ENCODE results near the gene CREB3. TPM values are rescaled to one million over a fixed set of nuclear protein-coding genes. Genes with fewer than 3 reads are reported as not detected.
A peak's percentile ranks its signal among the peaks of the same experiment; 100 is the strongest.

CREB3 gene
- total RNA-seq, 1 donor from 2014 or later: 29.2 TPM

DNA sequence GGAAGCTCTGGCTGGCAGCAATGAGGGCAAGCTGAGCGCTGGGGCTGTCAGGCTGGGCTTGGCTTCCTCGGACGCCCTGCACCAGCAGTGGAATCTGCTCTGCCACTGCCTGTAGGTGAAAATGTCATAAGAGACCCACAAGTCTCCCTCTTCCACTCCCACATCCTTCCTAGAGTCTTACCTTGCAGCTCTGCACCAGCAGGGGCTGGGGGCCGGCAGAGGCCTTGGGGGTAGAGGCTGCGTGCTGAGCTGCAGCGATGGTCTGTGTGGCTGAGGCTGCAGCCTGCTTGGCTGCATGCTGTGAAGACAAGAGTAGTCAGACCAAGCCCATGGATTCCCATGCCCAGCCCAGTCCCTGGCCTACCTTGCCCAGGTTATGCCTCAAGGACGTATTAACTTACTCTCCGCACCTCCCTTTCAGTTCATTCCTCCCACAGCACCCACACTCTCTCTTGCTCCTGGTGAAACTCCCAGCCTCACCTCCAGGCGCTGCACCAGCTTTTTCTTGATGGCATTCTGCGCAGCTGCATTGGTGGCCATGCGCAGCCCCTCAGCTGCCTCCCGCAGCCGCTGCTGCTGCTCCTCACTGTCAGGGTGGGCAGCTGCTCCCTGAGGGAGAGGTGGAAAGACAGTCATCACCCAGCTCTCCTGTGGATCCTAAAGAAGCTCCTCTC lies 17.8 kb upstream of the CREB3 start:
- Mint-ChIP-seq H3K9me3 (ENCODE audit: unreplicated experiment) (no peaks in the 10 kb centered on the region), H3K4me3 (ENCODE audit: unreplicated experiment) (peak overlapping the region; percentile 67), H3K4me1 (ENCODE audit: unreplicated experiment) (no peaks in the 10 kb centered on the region), H3K36me3 (ENCODE audit: low read depth, unreplicated experiment) (peaks cover 84% of the 10 kb centered on the region), H3K27ac (ENCODE audit: unreplicated experiment) (peak overlapping the region; percentile 42), H3K27me3 (ENCODE audit: unreplicated experiment) (peaks cover 4% of the 10 kb centered on the region)
- TF ChIP-seq, protein P1, sequence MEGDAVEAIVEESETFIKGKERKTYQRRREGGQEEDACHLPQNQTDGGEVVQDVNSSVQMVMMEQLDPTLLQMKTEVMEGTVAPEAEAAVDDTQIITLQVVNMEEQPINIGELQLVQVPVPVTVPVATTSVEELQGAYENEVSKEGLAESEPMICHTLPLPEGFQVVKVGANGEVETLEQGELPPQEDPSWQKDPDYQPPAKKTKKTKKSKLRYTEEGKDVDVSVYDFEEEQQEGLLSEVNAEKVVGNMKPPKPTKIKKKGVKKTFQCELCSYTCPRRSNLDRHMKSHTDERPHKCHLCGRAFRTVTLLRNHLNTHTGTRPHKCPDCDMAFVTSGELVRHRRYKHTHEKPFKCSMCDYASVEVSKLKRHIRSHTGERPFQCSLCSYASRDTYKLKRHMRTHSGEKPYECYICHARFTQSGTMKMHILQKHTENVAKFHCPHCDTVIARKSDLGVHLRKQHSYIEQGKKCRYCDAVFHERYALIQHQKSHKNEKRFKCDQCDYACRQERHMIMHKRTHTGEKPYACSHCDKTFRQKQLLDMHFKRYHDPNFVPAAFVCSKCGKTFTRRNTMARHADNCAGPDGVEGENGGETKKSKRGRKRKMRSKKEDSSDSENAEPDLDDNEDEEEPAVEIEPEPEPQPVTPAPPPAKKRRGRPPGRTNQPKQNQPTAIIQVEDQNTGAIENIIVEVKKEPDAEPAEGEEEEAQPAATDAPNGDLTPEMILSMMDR (IDR thresholded peaks at IDR 0.05; ENCODE audit: unreplicated experiment): no peak
- DNase-seq (ENCODE audit: low spot score): no peak

DNA sequence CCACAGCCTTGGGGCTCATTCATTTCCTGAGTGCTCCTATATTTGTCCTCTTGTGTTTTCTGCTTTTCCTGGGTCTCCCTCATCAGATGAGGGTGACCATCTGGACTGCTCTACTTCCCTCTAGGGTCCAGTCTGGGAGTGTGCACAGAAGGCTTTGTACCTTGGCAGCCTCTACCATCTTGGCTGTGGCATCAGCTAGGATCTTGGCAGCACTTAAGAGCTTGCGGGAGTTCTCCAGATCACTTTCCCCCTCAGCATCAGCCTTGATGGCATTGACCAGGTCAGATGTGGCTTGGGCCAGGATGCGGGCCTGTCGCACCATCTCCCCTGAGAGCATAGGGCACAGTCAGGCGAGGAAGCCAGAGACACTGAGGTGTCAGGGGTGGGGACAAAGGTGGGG lies 16.2 kb upstream of the CREB3 start:
- no peak overlapping the region for H3K27ac Mint-ChIP-seq (ENCODE audit: unreplicated experiment)
- peak overlapping the region; percentile 66 for H3K4me3 Mint-ChIP-seq (ENCODE audit: unreplicated experiment)
- H3K9me3 Mint-ChIP-seq (ENCODE audit: unreplicated experiment): no peaks in the 10 kb centered on the region

DNA sequence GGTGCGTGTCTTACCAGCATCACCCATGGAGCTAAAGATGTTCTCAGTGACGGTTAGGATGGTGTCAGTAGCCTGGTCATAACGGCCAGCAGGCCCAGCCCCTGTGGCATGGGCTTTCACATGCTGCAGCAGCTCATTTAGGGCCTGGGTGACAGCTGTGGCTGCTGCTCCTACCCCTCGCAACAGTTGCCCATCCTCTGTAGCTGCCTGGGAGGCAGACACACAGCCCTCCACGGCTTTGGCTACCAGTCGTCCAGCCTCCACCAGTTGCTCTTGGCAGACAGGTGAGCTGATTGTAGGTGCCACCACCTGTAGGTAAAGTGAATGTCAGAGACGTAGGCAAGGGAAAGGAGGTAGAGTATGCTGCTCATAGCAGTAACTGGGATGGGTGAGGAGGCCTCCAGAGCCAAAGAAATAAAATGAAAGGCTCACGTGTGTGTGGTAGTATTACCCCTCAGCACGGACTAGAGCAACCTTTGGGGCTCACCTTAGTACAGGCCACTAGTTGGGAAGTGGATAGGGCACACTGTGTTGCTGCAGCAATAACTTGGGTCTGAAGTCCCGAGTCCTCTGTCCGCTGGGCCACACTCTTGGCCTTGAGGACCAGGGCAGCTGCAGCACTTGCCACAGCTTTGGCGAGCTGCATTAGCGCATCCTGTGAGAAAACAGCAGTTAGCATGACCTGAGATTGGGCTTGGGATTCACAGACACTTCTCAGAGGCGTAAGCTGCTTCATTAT lies 15.2 kb upstream of the CREB3 start:
- Mint-ChIP-seq H3K27me3 (ENCODE audit: unreplicated experiment) (peaks cover 9% of the 10 kb centered on the region), H3K9me3 (ENCODE audit: unreplicated experiment) (no peaks in the 10 kb centered on the region), H3K27ac (ENCODE audit: unreplicated experiment) (peak overlapping the region; percentile 52), H3K4me3 (ENCODE audit: unreplicated experiment) (no peak overlapping the region), H3K36me3 (ENCODE audit: low read depth, unreplicated experiment) (peaks cover 84% of the 10 kb centered on the region), H3K4me1 (ENCODE audit: unreplicated experiment) (no peaks in the 10 kb centered on the region)
- no peak for DNase-seq (ENCODE audit: low spot score)
- TF ChIP-seq, protein P1 (IDR thresholded peaks at IDR 0.05; ENCODE audit: unreplicated experiment): no peak

More for the DNA sequence above, 16.2 kb upstream of the CREB3 start:
- DNase-seq (ENCODE audit: low spot score): no peak
- H3K27me3 Mint-ChIP-seq (ENCODE audit: unreplicated experiment): peaks cover 4% of the 10 kb centered on the region
- TF ChIP-seq, protein P1 (IDR thresholded peaks at IDR 0.05; ENCODE audit: unreplicated experiment): no peak
- peaks cover 83% of the 10 kb centered on the region for H3K36me3 Mint-ChIP-seq (ENCODE audit: low read depth, unreplicated experiment)
- no peaks in the 10 kb centered on the region for H3K4me1 Mint-ChIP-seq (ENCODE audit: unreplicated experiment)

DNA sequence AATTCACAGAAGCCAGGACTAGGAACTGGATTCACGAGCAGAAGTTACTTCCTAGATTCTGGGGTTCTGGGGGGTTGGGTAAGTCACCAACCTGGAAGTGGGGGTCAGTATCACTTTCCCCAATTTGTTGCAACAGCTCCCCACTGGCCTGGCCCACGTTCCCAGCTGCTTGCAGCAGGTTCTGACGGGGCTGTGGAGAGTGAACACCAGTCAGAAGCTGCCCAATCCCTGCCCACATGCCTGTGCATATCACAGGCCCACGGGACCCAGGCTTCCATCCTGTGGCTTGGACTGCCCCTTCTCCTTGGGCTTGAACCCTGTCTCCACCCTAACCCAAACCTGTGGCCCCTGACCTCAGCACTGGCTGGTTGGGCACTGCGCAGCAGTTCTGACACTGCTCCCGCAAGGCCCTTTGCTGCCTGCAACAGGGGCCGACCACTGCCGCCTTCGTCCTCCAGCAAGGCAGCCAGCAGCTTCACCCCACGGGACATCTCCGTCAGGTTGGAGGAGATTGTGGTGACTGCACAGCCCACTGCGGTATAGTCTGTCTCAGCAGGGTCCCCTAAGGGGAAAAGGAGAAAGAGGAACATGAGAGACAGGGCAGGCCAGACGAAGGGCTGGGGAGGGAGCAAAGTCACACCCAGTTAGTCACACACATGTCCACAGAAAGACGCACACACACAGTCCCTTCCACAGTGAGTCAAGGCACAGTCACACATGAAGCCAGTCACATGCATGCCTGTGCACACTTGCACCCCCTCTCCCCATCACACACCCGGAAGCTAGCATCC lies 13.6 kb upstream of the CREB3 start:
- Mint-ChIP-seq H3K4me3 (ENCODE audit: unreplicated experiment) (peak overlapping the region; percentile 85), H3K36me3 (ENCODE audit: low read depth, unreplicated experiment) (peaks cover 87% of the 10 kb centered on the region), H3K4me1 (ENCODE audit: unreplicated experiment) (no peaks in the 10 kb centered on the region), H3K9me3 (ENCODE audit: unreplicated experiment) (no peaks in the 10 kb centered on the region), H3K27me3 (ENCODE audit: unreplicated experiment) (peaks cover 10% of the 10 kb centered on the region), H3K27ac (ENCODE audit: unreplicated experiment) (no peak overlapping the region)
- no peak for DNase-seq (ENCODE audit: low spot score)
- TF ChIP-seq, protein P1 (IDR thresholded peaks at IDR 0.05; ENCODE audit: unreplicated experiment): no peak

Data from endothelial cell (in vitro differentiated cells).